Activated T-helper 1 cell treated with anti-CD3 and anti-CD28 coated beads, Interleukin-2, amount 50 U/mL, for 16 hours (primary cell): Measurements from ENCODE around the gene PRR16.
"Not testable (repeated sequence)": the region's sequence is repeated elsewhere in the genome, so short reads cannot be mapped to it uniquely, and the experiment has no call there.

Source experiments
- DNase-seq, 2 donors: peaks; one replicate each; pipeline ENCODE4 v3.0.0-alpha.2; 2020; ENCODE audit warnings: low read depth in 1 of 2, low spot score in 1 of 2

PRR16 gene

GRCh38 chr5:120632430-120632829 is 168.3 kb downstream of the PRR16 start:
- DNase-seq: no peak

DNA sequence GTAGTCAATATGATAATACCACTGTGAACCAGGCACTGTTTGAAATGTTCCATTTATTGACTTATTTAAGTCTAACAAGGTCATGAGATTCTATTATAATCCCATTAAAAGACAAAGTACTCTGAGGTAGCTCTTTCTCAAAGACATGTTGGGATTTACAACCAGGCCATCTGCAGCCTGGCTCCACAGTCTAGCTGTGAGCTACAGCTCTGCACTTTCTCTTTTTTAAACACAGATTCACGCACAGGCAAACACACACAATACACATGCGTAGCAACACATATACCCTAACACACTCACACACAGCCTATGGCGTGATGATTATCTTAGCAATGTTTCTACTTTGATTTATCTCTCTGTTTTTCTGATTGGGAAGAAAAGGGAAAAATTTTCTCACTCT is 174.3 kb downstream of the PRR16 start:
- DNase-seq: no peak

DNA sequence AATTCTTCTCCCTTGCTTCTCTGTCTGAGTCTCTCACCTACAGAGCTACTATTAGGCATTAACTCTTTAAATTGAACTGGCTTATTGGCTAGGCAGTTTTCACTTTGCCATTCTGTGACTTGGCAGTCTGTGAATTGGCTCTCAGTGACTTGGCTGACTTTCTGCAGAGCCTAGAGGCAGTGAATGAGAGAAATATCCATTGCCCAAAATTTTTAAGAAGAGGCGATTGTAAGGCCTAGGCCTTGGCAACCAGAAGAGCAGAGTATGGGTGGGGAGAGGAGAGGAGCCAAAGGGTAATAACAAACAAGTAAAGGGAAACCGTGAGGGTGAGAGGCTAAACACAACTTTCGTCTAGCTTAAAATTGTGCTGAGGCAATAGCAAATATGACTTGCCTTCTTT is 176.7 kb downstream of the PRR16 start:
- no peak for DNase-seq

- no peak for DNase-seq
Observed at GRCh38 chr5:120644516-120644915, 180.4 kb downstream of the PRR16 start.

DNA sequence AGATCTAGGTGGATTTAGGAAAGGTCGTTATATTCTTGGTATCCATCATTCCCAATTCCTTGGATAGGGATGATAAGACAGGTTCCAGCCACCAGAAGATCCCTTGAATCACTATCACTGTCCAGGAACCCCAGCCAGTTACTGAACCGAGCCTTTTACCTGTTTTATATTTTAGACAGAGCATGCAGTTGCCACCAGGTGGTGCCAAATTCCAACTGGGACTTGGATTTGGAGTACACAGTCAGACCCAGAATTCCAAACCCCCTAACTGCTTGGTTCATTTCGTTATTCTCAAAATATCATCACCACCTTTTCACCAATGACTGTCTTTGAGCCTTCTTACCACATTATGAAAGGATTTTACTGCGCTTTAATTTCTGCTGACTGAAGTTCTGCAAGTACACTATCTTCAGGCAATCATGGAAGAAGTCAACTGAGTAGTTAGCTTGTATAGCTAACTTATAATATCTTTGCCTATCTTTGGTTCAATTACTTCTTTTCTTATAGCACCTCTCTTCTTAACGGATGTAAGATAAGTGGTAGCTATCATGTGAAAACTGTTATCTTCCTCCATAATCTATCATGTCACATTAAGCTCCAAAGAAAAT is 191.8 kb downstream of the PRR16 start:
- no peak for DNase-seq

DNA sequence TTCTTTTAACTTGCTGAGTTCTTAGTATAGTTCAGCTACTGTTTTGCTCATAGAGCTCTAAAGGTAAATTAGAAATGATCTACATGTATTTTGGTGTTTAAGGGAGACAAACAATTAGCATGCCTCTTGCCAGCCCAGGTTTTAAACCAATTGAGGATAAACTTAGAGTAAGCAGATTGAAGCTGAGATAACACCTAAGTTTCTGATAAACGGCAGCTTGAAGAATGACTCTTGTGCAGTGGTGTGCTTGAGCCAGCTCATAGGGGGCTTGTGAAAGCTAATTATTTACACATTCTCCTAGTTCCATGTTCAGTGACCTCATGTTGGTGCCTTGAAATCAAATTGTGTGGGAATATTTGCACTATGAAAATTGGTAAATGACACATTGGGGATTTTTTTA is 193.0 kb downstream of the PRR16 start:
- DNase-seq: no peak

DNA sequence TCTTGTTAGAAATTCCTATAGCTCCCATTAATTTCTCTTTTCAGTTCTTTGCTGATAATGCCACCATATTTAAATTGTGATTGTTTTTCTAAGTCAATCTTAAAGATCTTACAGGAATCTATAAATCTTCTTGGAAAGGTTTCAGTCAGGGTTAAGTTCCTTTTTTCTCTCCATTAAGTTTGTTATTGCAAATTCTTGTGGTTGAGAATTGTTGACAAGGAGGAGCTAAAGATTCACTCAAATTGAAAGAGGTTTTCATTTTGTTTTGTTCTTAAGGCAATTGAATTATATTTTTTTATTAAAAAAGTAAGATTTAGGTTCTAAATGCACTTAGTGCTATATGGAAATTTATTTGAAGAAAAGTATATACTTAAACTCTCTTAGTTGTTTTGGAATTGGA is 213.4 kb downstream of the PRR16 start:
- DNase-seq: no peak

GRCh38 chr5:120678279-120678678 is 214.2 kb downstream of the PRR16 start:
- no peak for DNase-seq

DNA sequence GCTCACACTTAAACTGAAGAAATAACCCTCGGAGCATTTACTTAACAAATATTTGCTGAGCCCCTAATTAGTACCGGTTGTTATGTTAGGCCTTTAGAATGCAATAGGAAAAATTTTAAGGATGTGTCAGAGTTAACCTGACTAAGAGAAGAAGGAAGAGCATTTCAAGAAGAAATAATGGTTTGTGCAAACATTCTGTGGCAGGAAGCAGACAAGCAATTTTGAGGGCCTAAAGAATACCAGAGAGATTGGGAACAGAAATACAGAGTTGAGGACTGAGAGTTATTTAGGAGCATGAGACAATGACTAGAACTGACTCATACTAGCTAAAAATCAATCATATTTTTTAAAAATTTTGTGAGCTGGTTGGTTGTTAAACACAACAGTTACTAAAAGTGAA is 218.8 kb downstream of the PRR16 start:
- no peak for DNase-seq

- DNase-seq: no peak
Observed at GRCh38 chr5:120683580-120683979, 219.5 kb downstream of the PRR16 start.

DNA sequence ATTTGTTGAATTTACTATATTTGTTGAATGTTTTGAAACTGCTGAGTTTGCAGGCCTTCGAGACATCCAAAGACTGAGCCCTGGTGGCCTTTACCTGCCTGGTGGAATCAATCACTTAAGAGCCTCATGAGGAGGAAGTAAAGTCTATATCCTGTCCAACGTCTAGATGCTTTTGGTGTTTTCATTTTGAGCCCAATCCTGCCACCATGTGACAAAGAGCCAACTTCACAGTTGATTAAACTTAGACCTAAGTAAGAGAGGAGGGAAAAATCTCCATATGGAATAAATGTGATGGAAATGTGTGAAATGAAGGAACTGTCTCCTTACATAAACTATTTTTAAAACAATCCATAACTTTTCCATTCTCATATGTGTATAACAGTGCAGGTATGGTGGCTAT is 220.1 kb downstream of the PRR16 start:
- no peak for DNase-seq

DNA sequence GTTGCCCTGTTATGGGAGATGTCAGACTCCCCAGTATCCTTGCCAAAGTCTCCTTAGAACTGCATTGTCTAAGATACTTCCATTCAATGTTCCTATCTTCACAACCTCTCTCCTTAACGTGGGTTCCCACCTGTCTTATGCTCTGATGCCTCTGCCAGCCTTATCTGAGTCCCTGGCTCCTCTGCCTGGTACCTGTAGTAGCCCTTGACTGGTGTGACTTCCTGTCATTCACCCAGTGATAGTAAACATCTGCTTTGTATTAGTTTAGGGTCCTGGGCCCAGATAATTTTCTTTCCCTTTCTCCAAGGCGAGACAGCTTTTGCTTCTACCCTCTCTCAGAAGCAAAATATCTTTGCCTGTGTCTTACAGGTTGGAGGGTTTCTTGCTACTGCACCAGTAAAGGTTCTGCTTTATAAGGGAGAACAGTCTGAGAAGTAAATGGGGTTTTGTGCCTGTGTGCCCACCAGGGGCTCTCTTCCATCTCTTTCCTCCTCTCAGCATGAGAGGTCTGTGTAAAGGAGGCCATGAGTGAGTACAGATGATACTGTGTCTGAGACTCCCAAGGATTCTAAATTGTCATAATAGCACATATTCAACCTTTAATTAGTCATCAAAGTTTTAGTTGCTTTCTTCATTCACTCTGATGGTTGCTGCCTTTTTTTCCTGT is 220.8 kb downstream of the PRR16 start:
- DNase-seq: no peak

DNA sequence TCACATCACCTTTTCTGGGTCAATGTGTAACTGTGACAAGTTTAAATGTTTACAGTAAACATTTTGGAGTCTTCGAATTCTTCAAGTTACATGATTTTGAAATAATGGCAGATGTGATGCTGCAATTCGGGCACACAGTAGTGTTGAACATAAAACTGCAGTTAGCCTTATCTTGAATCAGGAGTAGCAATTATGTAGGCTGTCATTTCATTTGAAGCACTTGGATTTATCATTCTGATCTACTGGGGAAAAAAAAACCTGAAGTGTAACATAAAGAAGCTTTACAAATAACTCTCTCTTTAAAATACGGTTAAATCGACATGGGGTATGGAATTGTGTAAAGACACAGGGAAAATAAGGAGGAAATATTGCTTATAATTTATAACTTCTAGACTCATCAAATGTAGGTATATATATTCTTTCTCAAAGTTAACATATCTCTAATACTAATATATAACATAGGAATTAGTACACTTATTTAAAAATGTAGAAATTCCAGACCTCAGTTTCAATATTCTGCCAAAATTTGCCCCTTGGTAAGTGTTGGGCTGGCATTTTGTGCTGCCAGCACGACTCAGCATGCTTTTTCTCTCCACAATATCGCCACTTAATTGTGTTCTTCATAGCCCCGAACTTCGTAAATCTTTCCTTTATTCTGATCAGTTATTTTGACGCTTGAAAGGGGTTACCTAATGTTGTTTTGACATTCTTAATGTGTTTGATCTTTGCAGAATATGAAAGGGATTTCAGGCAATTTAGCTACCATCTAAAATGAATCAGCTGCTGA is 226.7 kb downstream of the PRR16 start:
- no peak for DNase-seq

- DNase-seq: no peak
Observed at GRCh38 chr5:120692325-120692724, 228.2 kb downstream of the PRR16 start.

DNA sequence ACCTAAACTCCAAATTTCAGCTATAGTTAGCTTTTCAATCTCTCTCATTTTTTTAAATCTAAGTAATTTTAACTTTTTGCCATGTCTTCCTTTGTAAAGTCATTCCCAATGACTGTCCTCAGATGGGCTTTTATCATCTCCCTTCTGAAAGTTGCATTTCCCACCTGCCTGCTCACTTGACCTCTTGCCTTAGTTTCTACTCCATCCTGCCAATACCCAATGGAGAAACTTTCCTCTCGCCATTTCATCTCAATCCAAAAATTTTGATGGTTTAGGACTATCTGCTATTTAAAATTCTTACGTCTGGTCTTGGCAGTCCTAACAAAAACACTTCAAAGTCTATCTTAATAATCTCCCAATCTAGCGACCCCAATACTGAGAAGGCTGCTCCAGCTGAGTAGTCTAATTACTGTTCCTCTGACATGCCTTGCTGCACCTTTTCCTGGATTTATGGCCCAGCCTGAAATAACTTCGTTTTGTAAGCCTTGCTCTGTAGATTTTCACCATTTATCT is 231.3 kb downstream of the PRR16 start:
- DNase-seq: no peak

DNA sequence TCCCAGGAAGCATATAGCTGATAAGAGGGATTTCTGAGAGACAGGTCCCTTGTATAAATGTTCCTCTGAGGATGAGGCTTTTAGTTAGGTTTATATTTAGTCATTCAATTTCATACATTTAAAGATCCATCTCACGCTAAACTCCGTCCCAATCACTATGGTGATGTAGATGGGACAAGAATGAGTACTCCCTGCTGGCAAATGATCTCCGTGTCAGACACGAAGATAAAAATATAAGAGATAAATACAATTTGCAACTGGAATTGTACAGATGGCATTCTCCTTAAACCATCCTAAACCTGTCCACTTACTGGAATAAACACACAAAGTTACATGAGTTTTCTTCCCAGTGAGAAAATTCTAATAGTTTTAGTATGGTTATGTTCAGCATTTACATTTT is 233.0 kb downstream of the PRR16 start:
- no peak for DNase-seq

GRCh38 chr5:120697670-120698327 is 233.7 kb downstream of the PRR16 start:
- not testable (repeated sequence) for DNase-seq

- DNase-seq: not testable (repeated sequence)
Observed at GRCh38 chr5:120700653-120701052, 236.6 kb downstream of the PRR16 start.

DNA sequence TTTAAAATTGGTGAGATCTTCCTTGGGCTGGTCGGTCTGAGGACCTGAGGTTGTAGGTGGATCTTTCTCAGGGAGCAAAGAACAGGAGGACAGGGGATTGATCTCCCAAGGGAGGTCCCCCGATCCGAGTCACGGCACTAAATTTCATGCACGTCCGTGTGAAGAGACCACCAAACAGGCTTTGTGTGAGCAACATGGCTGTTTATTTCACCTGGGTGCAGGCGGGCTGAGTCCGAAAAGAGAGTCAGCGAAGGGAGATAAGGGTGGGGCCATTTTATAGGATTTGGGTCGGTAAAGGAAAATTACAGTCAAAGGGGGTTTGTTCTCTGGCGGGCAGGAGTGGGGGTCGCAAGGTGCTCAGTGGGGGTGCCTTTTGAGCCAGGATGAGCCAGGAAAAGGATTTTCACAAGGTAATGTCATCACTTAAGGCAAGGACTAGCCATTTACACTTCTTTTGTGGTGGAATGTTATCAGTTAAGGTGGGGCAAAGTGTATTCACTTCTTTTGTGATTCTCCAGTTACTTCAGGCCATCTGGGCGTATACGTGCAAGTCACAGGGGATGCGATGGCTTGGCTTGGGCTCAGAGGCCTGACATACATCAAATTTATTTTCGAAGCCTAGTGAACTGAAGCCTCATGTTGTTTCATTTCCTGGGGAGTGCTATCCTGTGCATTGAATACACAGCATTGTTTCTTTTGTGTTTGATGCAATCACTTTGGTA is 238.9 kb downstream of the PRR16 start:
- DNase-seq: not testable (repeated sequence)

- DNase-seq: no peak
Observed at GRCh38 chr5:120703918-120704587, 240.0 kb downstream of the PRR16 start.
